Measurements from ENCODE around the gene PKD2L1.

DNA sequence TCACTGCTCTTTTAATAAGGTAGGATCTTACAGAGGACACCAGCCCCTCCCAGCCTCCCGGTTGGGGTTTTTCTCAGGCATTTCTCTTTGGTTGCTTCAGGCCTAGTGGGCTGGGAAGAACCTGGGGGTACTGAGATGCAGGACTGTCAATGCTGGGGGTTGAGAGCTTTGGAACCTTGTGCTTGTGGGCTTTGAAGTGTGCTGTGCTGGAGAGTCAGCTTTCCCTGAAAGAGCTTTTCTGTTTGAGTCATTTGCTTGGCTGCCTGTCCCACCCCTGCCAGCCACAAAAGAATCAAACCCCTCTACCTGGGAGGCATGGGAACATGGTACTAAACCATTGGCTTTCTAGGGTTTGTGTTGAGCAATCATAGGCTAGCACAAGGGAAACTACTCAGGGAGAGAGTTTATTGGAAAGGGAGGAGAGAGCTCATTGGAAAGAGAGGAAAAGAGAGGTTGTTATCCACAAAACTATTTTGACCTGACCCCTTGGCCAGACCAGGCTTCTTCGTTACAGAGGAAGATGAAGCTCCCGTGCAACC is 18.4 kb upstream of the PKD2L1 start:
- TF ChIP-seq, protein P1, sequence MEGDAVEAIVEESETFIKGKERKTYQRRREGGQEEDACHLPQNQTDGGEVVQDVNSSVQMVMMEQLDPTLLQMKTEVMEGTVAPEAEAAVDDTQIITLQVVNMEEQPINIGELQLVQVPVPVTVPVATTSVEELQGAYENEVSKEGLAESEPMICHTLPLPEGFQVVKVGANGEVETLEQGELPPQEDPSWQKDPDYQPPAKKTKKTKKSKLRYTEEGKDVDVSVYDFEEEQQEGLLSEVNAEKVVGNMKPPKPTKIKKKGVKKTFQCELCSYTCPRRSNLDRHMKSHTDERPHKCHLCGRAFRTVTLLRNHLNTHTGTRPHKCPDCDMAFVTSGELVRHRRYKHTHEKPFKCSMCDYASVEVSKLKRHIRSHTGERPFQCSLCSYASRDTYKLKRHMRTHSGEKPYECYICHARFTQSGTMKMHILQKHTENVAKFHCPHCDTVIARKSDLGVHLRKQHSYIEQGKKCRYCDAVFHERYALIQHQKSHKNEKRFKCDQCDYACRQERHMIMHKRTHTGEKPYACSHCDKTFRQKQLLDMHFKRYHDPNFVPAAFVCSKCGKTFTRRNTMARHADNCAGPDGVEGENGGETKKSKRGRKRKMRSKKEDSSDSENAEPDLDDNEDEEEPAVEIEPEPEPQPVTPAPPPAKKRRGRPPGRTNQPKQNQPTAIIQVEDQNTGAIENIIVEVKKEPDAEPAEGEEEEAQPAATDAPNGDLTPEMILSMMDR (IDR thresholded peaks at IDR 0.05; ENCODE audit: borderline replicate concordance, extremely low read depth, low read length, poor library complexity, severe bottlenecking) = peak; percentile 2
- TF ChIP-seq EZH2 (IDR thresholded peaks at IDR 0.05; ENCODE audit: borderline replicate concordance, low read depth, low read length, severe bottlenecking) = no peak
